RKO (cell line): Measurements from ENCODE around the gene FAM118B.

ENCODE experiments used
- DNase-seq: peaks from one replicate; pipeline ENCODE4 v3.0.0-alpha.2; 2016; ENCODE audit warnings: low spot score

FAM118B gene

DNA sequence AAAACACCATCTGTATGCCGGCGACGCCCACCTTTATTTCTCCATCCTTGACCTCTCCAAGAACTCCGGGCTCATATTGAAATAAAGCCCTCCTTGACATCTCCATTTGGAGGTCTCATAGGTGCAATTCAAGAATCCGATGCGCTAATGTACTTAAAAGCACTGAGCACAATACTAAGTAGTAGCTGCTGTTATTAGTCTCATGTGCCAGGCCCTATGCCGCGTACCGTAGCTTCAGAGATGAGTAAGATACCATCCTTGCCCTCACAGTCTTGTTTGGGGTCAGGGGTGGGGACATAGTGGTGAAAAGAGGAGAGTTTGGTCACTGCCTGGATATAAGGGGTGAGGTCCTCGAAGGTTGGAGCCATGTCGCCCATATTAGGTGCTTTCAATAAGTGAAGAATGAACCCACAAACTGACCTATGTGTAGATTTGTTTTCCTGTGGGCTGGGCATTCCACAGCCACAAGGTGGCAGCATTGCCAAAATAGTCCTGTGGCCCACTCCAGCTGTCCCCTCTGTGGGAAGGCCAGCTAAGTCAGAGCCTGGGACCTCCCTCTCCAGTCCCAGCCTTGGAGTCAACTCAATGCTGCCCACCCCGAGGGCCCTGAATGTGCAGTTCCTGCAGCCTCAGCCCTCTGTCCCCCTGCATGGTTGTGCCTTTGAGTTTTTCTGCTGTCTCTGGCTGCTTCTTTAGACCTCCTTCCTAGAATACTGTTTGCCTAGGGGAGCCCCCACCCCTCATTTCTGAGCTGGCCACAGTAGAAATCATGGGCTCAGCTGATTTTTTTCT lies 98.8 kb downstream of the FAM118B start:
- DNase-seq, result peak; percentile 65

GRCh38 chr11:126310992-126311310 lies 99.4 kb downstream of the FAM118B start:
- no peak for DNase-seq

GRCh38 chr11:126311401-126312291 lies 100.1 kb downstream of the FAM118B start:
- DNase-seq, result no peak
